ENCODE results near the gene ACOX3.
"Not testable (repeated sequence)": the region's sequence is repeated elsewhere in the genome, so short reads cannot be mapped to it uniquely, and the experiment has no call there.

ACOX3 gene

DNA sequence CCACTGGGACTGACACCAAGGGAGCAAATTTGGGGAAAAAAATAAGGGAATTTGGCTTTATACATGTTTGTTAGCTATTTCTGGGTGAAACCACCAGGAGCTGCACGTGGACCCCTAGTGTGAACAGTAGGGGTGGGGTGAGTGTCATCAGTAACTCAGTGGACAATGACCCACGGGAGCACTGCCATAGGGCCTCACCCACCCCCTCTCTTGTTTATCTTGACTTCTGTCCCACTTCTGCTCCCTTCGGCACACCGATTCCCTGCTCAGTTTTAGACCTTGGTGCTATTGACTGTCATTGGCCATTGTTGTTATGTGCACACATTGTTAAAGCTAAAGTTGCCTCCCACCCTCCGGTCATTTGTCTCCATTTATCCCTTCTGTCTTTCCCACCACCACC is 9.0 kb downstream of the ACOX3 start:
- no peak for DNase-seq

DNA sequence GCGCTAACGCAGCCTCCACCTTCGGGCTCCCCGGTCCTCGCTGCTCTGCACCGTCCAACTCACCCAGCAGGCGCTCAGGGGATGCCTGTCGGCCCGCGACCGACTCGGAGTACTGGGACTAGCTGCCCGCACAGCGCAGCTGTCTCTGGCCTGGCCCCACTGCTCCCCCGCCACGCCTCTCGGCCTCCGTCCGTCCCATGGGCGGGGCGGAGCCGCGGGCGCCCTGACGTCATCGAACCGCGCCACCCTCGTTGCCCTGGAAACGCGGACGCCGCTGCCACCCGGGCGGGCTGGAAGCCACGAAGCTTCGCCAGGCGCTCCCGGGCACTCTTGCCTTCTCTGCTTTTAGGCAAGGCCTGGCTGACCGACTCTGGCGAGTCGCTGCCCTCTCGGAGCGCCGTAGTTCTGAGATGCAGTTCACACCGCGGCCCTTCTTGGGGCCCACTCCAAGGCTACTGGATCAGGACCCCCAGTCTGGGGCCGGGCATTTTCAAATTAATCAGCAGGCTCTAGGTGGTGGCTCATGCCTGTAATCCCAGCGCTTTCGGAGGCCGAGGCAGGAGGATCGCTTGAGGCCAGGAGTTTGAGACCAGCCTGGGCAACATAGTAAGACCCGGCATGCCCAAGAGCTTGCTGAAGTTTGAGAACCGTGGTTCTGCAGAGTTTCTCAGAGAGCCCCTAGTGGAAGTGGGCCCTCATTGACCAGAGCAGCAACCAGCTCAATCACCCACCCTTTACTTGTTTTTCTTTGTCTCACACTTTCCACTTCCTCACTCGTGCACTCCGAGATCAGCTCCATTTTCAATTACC is 12.0 kb downstream of the ACOX3 start:
- DNase-seq: peak; percentile 99

DNA sequence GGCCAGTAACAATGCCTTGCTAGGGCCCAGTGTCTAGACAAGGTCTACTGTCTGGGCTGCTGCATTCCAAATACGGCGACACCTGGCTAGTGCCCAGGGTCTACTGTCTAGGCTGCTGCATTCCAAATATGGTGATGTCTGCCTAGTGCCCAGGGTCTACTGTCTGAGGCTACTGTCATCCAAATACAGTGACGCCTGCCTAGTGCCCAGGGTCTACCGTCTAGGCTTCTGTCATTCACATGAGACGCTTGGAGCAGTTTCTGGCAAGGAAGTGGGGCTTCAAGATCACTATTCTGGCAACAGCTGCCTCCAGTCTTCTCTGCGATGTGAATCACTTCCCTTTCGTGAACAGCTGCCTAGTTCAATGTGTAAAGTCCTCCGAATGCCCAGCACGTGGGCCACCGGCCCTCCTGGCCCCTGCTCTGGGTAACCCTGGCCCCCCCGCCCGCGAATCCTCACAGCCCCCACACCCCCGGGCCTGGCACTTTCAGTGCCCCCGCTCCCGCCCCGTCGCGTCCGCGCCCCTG is 12.7 kb downstream of the ACOX3 start:
- DNase-seq: no peak

GRCh38 chr4:8427262-8427661 is 13.3 kb downstream of the ACOX3 start:
- no peak for DNase-seq

GRCh38 chr4:8422786-8423185 is 17.7 kb downstream of the ACOX3 start:
- DNase-seq: no peak

GRCh38 chr4:8422327-8422726 is 18.2 kb downstream of the ACOX3 start:
- DNase-seq: no peak

GRCh38 chr4:8420151-8420550 is 20.4 kb downstream of the ACOX3 start:
- not testable (repeated sequence) for DNase-seq

- DNase-seq: no peak
Observed at GRCh38 chr4:8419222-8420041, 21.1 kb downstream of the ACOX3 start.

DNA sequence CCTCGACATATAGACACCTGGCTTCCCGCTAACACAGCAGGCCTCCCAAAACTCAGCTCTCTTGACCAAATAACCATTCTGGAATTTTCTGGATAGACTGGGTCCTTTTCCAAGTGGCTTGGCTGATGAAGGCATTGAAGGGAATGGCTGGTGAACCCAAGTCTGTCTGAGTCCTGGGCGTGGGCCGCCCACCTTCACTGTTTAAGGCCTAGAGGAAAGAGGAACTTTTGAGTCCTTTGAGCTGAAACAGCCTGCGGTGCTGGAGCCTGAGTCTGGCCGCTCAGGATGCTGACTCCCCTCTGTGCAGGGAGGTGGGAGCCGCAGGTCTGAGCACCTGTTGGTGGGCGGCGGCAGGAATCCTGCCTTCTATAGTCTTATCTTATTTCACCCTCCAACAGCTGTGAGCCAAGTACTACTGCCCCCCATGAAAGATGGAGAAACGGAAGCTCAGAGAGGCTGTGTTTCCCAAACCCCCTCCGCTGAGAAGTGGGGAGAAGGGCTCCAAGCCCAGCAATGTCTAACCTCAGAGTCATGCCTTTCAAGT is 23.4 kb downstream of the ACOX3 start:
- no peak for DNase-seq

DNA sequence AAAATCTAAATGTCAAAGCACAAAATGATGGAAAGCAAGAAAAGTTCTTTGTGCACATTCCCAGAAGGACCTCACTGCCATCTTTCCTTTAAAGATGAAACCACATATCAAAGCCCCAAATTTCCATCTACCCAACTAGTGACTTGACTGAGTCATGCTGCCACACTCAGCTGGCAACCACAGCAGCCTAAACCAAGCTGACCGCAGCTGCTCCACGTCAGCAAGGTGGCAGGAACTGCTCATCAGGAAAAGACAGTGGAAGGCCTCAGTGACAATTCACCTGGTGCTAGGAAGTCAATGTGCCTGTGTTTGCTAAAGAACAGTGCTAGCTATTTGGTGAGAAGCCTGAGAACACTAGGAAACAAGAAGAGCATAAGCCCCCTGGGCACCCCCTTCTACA is 26.1 kb downstream of the ACOX3 start:
- DNase-seq: no peak

- DNase-seq: no peak
Observed at GRCh38 chr4:8412288-8412687, 28.2 kb downstream of the ACOX3 start.

- DNase-seq: no peak
Observed at GRCh38 chr4:8411351-8412180, 29.0 kb downstream of the ACOX3 start.

DNA sequence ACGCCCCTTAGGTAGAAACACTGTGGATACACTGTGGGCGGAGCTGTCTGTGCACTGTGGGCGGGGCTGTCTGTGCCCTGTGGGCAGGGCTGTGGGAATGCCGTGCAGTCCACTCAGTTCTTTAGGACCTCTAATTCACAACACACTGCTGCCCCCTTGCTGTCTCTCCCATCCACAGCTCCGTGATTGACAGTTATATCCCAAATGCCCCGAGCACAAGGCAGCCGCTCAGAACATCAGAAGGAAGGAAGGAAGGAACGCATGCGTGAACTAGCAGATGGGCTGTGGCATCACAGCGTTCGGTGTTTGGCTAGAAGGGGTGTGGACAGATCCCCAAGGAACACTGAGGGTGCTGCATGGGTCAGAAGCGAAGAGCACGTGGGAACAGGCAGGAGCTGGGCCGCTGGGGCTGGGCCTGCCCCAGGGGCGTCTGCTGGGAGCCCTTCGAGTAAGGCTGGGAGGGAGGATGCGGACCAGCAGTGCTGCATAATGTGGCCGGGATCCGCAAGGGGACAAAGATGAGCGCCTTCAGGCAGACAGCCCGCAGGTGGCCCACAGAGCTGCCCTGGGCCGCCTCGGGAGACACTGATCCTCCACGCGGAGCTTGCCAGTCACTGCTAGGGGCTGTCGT is 29.8 kb downstream of the ACOX3 start:
- peak; percentile 84 for DNase-seq

- no peak for DNase-seq
Observed at GRCh38 chr4:8410066-8410625, 30.4 kb downstream of the ACOX3 start.

- DNase-seq: no peak
Observed at GRCh38 chr4:8409264-8410065, 31.1 kb downstream of the ACOX3 start.

- no peak for DNase-seq
Observed at GRCh38 chr4:8407756-8408155, 32.8 kb downstream of the ACOX3 start.

GRCh38 chr4:8407316-8407715 is 33.2 kb downstream of the ACOX3 start:
- no peak for DNase-seq

DNA sequence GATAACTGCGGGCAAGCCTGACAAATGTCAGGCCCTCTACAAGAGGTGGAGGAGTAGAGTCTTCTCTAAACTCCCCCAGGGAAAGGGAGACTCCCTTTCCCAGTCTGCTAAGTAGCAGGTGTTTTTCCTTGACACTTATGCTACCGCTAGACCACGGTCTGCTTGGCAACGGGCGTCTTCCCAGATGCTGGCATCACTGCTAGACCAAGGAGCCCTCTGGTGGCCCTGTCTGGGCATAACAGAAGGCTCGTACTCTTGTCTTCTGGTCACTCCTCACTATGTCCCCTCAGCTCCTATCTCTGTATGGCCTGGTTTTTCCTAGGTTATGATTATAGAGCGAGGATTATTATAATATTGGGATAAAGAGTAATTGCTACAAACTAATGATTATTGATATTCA is 33.6 kb downstream of the ACOX3 start:
- DNase-seq: not testable (repeated sequence)

- no peak for DNase-seq
Observed at GRCh38 chr4:8405516-8405875, 35.0 kb downstream of the ACOX3 start.

GRCh38 chr4:8404791-8405515 is 35.6 kb downstream of the ACOX3 start:
- DNase-seq: no peak

Data from retina (tissue), 1 donor.